Measurements from ENCODE around the gene RHOBTB3. TPM values are rescaled to one million over a fixed set of nuclear protein-coding genes. Genes with fewer than 3 reads are reported as not detected.

Gene RHOBTB3
- total and polyA plus RNA-seq, 9 donors, result 52.8 to 221 (median 180) TPM

DNA sequence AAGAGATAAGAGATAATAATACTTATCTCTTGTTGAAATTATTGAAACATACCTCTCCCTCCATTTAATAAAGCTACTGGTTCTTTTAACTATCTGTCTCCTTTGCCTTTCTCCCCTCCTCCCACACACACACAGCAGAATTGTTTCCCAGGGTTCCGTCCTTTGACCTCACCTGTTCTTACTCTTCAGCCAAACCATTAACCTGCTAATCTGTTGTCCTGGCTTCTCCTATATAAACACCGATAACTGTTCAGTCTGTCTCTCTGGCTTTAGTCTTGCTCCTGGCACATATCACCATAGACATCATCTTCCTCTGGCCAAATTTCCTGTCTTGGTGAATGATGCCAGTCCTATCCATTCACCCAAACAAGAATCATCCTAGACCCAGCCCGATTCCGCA, 7.7 kb downstream of the RHOBTB3 start:
- H3K4me1 ChIP-seq (ENCODE audit: insufficient read depth), result peaks cover 14% of the 10 kb centered on the region
- no peaks in the 10 kb centered on the region for H3K9me3 ChIP-seq
- intact Hi-C loops (cut with DNase I), result loop anchor here in 2 of 4 donors (10.0 kb wide), 2 partner anchors 74 to 94 kb away; partner anchors contain the start of gene RFESD (in 1 of the 2)
- TF ChIP-seq, protein P1, sequence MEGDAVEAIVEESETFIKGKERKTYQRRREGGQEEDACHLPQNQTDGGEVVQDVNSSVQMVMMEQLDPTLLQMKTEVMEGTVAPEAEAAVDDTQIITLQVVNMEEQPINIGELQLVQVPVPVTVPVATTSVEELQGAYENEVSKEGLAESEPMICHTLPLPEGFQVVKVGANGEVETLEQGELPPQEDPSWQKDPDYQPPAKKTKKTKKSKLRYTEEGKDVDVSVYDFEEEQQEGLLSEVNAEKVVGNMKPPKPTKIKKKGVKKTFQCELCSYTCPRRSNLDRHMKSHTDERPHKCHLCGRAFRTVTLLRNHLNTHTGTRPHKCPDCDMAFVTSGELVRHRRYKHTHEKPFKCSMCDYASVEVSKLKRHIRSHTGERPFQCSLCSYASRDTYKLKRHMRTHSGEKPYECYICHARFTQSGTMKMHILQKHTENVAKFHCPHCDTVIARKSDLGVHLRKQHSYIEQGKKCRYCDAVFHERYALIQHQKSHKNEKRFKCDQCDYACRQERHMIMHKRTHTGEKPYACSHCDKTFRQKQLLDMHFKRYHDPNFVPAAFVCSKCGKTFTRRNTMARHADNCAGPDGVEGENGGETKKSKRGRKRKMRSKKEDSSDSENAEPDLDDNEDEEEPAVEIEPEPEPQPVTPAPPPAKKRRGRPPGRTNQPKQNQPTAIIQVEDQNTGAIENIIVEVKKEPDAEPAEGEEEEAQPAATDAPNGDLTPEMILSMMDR (IDR thresholded peaks at IDR 0.05), result no peak
- TF ChIP-seq POLR2A (IDR thresholded peaks at IDR 0.05), result no peak
- no peak for TF ChIP-seq EP300 (IDR thresholded peaks at IDR 0.05)
- DNase-seq, result no peak
- no peaks in the 10 kb centered on the region for H3K27me3 ChIP-seq
- no peak overlapping the region for H3K27ac ChIP-seq
- H3K4me3 ChIP-seq, result no peak overlapping the region
- no peaks in the 10 kb centered on the region for H3K36me3 ChIP-seq
- 93% methylated on average over 4 of the region's 4 CpGs for WGBS, 3 donors

DNA sequence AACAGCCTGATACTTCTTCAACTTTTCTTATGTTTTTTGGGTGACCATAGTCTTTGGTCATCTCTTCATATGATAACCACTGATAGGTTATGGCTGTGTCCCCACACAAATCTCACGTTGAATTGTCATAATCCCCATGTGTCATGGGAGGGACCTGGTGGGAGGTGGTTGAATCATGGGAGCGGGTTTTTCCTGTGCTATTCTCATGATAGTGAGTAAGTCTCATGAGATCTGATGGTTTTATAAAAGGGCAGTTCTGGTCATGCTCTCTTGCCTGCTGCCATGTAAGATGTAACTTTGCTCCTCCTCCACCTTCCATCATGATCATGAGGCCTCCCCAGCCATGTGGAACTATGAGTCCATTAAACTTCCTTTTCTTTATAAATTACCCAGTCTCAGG, 8.7 kb downstream of the RHOBTB3 start:
- intact Hi-C loops (cut with DNase I), result loop anchor here in 2 of 4 donors (10.0 kb wide), 2 partner anchors 75 to 95 kb away; partner anchors contain the start of gene RFESD (in 1 of the 2)
- Histone ChIP-seq H3K27ac (no peak overlapping the region), H3K4me1 (ENCODE audit: insufficient read depth) (peaks cover 16% of the 10 kb centered on the region), H3K27me3 (no peaks in the 10 kb centered on the region), H3K9me3 (no peaks in the 10 kb centered on the region), H3K4me3 (no peak overlapping the region), H3K36me3 (no peaks in the 10 kb centered on the region)
- WGBS, 3 donors, result 91 to 98% (median 96%) methylated on average over 2 of the region's 2 CpGs
- DNase-seq, result no peak
- TF ChIP-seq, protein P1 (IDR thresholded peaks at IDR 0.05), result no peak
- no peak for TF ChIP-seq POLR2A (IDR thresholded peaks at IDR 0.05)
- TF ChIP-seq EP300 (IDR thresholded peaks at IDR 0.05), result no peak

DNA sequence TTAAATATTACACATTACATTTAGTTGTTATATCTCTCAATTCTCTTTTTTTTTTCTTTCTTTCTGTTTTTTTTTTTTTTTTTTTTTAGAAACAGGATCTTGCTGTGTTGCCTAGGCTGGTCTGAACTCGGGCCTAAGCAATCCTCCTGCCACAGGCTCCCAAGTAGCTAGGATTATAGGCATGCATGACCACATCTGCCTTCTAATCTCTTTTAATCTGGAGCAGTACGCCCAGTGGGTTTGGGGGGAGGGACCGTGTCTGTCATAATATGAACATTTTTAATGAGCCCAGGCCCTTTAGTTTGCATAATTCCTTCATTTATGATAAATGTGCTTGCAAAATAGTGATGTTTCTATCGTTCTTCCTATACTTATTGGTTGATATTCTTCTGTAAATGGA, 10.3 kb downstream of the RHOBTB3 start:
- peaks cover 15% of the 10 kb centered on the region for H3K4me1 ChIP-seq (ENCODE audit: insufficient read depth)
- H3K27me3 ChIP-seq, result no peaks in the 10 kb centered on the region
- H3K4me3 ChIP-seq, result no peak overlapping the region
- TF ChIP-seq POLR2A (IDR thresholded peaks at IDR 0.05) (no peak), EP300 (IDR thresholded peaks at IDR 0.05) (no peak)
- TF ChIP-seq, protein P1 (IDR thresholded peaks at IDR 0.05), result no peak
- WGBS, 3 donors, result 76 to 87% (median 86%) methylated on average over 4 of the region's 4 CpGs
- DNase-seq, result no peak
- intact Hi-C loops (cut with DNase I), result no loop called here
- H3K36me3 ChIP-seq, result no peaks in the 10 kb centered on the region
- no peak overlapping the region for H3K27ac ChIP-seq
- H3K9me3 ChIP-seq, result no peaks in the 10 kb centered on the region

DNA sequence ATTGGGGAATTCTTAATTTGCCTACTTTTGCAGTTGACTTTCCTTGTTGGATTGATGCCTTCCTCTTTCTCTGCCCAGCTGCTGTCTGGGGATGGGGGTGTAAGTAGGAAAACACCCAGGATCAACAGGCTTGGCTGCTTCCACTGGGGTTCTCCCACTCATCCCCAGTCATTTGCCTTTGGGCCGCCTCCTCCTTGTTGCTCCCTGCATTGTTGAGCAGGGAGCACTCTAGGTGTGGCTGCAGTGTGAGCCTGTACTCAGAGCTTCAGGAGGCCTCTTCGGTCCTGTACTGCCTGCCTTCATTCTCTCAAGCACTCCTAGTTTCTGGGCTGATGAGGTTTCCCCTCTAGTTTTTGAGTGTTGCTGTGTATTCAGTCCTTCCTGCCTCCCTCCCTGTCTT, 12.1 kb downstream of the RHOBTB3 start:
- no peaks in the 10 kb centered on the region for H3K36me3 ChIP-seq
- no peaks in the 10 kb centered on the region for H3K9me3 ChIP-seq
- H3K27me3 ChIP-seq, result no peaks in the 10 kb centered on the region
- H3K27ac ChIP-seq, result no peak overlapping the region
- peaks cover 12% of the 10 kb centered on the region for H3K4me1 ChIP-seq (ENCODE audit: insufficient read depth)
- intact Hi-C loops (cut with DNase I), result no loop called here
- 74 to 90% (median 88%) methylated on average over 2 of the region's 2 CpGs for WGBS, 3 donors
- H3K4me3 ChIP-seq, result no peak overlapping the region
- no peak for DNase-seq
- TF ChIP-seq, protein P1 (IDR thresholded peaks at IDR 0.05), result no peak
- TF ChIP-seq POLR2A (IDR thresholded peaks at IDR 0.05) (no peak), EP300 (IDR thresholded peaks at IDR 0.05) (no peak)
